OCI-LY7 (cell line): ENCODE results near the gene C19orf85.

Experiments used
- CTCF ChIP-seq: fragments of 200-600 bp; sonication (generic); conservative IDR thresholded peaks from 2 replicates; pipeline ENCODE4 v1.5.1; 2014; ENCODE audit warnings: mild to moderate bottlenecking, antibody characterized with exemption, low read length, moderate library complexity, mixed read lengths
- EZH2phosphoT487 ChIP-seq: fragments of 200-600 bp; sonication (generic); IDR thresholded peaks from 2 replicates; pipeline ENCODE4 v1.6.1; 2018; ENCODE audit warnings: low read depth, borderline replicate concordance, mild to moderate bottlenecking, mixed run types, antibody characterized with exemption, low read length, moderate library complexity, mixed read lengths

DNA sequence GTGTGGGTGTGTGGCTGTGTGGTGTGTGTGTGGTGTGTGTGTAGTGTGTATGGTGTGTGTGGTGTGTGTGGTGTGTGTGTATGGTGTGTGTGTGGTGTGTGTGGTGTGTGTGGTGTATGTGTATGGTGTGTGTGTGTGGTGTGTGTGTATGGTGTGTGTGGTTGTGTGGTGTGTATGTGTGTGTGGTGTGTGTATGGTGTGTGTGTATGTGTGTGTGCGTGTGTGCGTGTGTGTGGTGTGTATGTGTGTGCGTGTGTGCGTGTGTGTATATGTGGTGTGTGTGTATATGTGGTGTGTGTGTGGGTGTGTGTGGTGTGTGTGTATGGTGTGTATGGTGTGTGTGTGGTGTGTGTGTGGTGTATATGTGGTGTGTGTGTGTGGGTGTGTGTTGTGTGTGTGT lies 29.5 kb downstream of the C19orf85 start:
- no peak for TF ChIP-seq CTCF
- TF ChIP-seq EZH2phosphoT487, result no peak
